Thoracic aorta (tissue), 2 donors: ENCODE results near the gene EPHA8. TPM values are rescaled to one million over a fixed set of nuclear protein-coding genes. Genes with fewer than 3 reads are reported as not detected.

Source experiments
- ATAC-seq: fragments of 150-250 bp; one replicate; pipeline ENCODE4 v1.8.0; 2017; ENCODE audit warnings: low read depth; ENCODE audit not compliant: insufficient number of reproducible peaks, low FRiP score
- DNase-seq: peaks from one replicate; pipeline ENCODE4 v3.0.0-alpha.2; 2020; ENCODE audit warnings: low spot score
- H3K27ac ChIP-seq, 2 donors: fragments of 200-600 bp; sonication (generic); 1 replicate in 1 of 2; 2 replicates in 1 of 2; pipeline ENCODE4 v1.5.1; 2016; ENCODE audit warnings: mild to moderate bottlenecking in 2 of 2, moderate library complexity in 2 of 2
- H3K27me3 ChIP-seq: fragments of 200-600 bp; sonication (generic); replicated peaks from 2 replicates; pipeline ENCODE4 v1.6.0; 2016; ENCODE audit warnings: mild to moderate bottlenecking; ENCODE audit not compliant: insufficient read depth
- H3K36me3 ChIP-seq: fragments of 200-600 bp; sonication (generic); one replicate; pipeline ENCODE4 v1.5.1; 2016
- H3K4me1 ChIP-seq, 2 donors: fragments of 200-600 bp; sonication (generic); 1 replicate in 1 of 2; 2 replicates in 1 of 2; pipeline versions ENCODE4 v1.5.1 to v1.6.0; 2016; ENCODE audit warnings: low read depth in 2 of 2, mild to moderate bottlenecking in 1 of 2; ENCODE audit not compliant: control insufficient read depth in 1 of 2
- H3K4me3 ChIP-seq: fragments of 200-600 bp; sonication (generic); 2 replicates; pipeline ENCODE4 v1.5.1; 2016; ENCODE audit warnings: mild to moderate bottlenecking
- H3K9me3 ChIP-seq: fragments of 200-600 bp; sonication (generic); 2 replicates; pipeline ENCODE4 v1.5.1; 2016
- total RNA-seq, 2 donors: library from RNA; depleted of rRNA; stranded (reverse); fragments of >200 nt; gene quantifications; one replicate each; pipeline versions ENCODE4 v1.1.0 to v1.2.3, GENCODE V29; 2016
- TF ChIP-seq, protein P1 (sequence below): fragments of 200-600 bp; sonication (generic); IDR thresholded peaks from one replicate; pipeline ENCODE4 v1.5.1; 2019; ENCODE audit warnings: antibody characterized with exemption

EPHA8 gene
- total RNA-seq, 2 donors from 2014 or later = not detected

GRCh38 chr1:22585471-22585870, 22.2 kb downstream of the EPHA8 start:
- no peaks in the 10 kb centered on the region for H3K4me1 ChIP-seq
- H3K27ac ChIP-seq = no peak overlapping the region
- ATAC-seq (no peak), DNase-seq (no peak)
- TF ChIP-seq, protein P1, sequence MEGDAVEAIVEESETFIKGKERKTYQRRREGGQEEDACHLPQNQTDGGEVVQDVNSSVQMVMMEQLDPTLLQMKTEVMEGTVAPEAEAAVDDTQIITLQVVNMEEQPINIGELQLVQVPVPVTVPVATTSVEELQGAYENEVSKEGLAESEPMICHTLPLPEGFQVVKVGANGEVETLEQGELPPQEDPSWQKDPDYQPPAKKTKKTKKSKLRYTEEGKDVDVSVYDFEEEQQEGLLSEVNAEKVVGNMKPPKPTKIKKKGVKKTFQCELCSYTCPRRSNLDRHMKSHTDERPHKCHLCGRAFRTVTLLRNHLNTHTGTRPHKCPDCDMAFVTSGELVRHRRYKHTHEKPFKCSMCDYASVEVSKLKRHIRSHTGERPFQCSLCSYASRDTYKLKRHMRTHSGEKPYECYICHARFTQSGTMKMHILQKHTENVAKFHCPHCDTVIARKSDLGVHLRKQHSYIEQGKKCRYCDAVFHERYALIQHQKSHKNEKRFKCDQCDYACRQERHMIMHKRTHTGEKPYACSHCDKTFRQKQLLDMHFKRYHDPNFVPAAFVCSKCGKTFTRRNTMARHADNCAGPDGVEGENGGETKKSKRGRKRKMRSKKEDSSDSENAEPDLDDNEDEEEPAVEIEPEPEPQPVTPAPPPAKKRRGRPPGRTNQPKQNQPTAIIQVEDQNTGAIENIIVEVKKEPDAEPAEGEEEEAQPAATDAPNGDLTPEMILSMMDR = no peak
- H3K4me3 ChIP-seq = no peak overlapping the region
- no peaks in the 10 kb centered on the region for H3K9me3 ChIP-seq
- no peaks in the 10 kb centered on the region for H3K27me3 ChIP-seq
- H3K36me3 ChIP-seq = no peaks in the 10 kb centered on the region

DNA sequence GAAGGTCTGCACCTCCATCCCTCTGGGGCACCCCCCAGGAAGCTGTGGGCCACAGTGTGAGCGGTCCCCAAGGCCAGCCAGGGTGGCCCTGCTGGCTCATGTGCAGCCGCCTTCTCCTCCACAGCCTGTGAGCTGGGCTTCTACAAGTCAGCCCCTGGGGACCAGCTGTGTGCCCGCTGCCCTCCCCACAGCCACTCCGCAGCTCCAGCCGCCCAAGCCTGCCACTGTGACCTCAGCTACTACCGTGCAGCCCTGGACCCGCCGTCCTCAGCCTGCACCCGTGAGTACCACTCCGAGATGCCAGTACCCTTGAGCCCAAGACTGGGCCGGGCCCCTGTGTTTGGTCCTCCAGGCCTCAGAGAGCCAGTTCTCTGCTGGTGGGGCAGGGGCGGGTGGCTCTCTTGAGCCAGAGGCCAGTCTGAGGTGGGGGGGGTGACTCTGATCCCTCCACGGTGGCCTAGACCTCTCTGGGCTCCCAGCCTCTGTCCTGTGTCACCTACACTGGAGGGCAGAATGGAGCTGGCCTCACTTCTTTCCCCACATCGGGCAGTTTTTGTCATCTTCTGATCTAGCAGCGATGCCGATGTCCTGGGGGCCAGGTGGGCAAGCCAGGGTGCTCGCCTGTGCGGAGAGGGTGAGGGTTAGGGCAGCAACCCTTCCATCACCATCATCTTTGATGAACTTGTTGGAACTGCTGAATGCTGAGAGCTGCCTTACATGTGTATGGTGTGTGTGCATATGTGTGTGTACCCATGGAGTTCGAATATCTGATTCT, 23.3 kb downstream of the EPHA8 start:
- Histone ChIP-seq H3K9me3 (no peaks in the 10 kb centered on the region), H3K4me1 (no peaks in the 10 kb centered on the region), H3K36me3 (no peaks in the 10 kb centered on the region), H3K4me3 (no peak overlapping the region), H3K27ac (no peak overlapping the region), H3K27me3 (no peaks in the 10 kb centered on the region)
- DNase-seq = no peak
- no peak for ATAC-seq
- TF ChIP-seq, protein P1 = no peak

- Histone ChIP-seq H3K36me3 (no peaks in the 10 kb centered on the region), H3K9me3 (no peaks in the 10 kb centered on the region), H3K4me3 (no peak overlapping the region), H3K27ac (no peak overlapping the region), H3K27me3 (no peaks in the 10 kb centered on the region), H3K4me1 (no peaks in the 10 kb centered on the region)
- TF ChIP-seq, protein P1 = no peak
- ATAC-seq (no peak), DNase-seq (no peak)
These were observed 24.0 kb downstream of the EPHA8 start for GRCh38 chr1:22587247-22587646.

- TF ChIP-seq, protein P1 = no peak
- DNase-seq (no peak), ATAC-seq (no peak)
These were observed 25.7 kb downstream of the EPHA8 start for GRCh38 chr1:22588899-22589422.

DNA sequence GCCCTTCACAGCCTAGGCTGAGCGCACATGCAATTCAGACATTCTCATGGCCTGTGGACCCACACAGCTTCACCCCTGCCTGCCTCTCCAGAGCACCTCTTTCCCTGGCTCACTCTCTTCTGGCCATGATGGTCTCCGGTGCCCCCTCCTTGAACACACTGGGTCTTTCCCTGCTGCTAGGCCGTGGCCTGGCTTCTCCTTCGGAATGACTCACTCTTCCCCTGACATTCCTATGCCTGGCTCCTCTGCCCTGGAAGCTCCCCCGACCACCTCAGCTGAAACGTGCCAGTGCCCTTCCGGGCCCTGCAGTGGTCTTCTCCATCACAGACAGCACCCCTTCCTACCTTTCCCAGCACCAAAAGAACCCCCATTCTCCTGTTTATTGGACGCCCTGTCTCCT, 28.3 kb downstream of the EPHA8 start:
- no peak for ATAC-seq
- DNase-seq = no peak
- Histone ChIP-seq H3K36me3 (no peaks in the 10 kb centered on the region), H3K9me3 (no peaks in the 10 kb centered on the region), H3K27me3 (no peaks in the 10 kb centered on the region), H3K4me3 (no peak overlapping the region), H3K4me1 (no peaks in the 10 kb centered on the region), H3K27ac (no peak overlapping the region)
- TF ChIP-seq, protein P1 = no peak

More at GRCh38 chr1:22588899-22589422, 25.7 kb downstream of the EPHA8 start:
- Histone ChIP-seq H3K4me3 (no peak overlapping the region), H3K9me3 (no peaks in the 10 kb centered on the region), H3K4me1 (no peaks in the 10 kb centered on the region), H3K36me3 (no peaks in the 10 kb centered on the region), H3K27me3 (no peaks in the 10 kb centered on the region), H3K27ac (no peak overlapping the region)
